Neural cell (in vitro differentiated cells): ENCODE results near the gene C1orf232.

Experiments
- EP300 ChIP-seq: fragments of 450-650 bp; conservative IDR thresholded peaks from 2 replicates; pipeline ENCODE4 v1.6.1; 2014; ENCODE audit warnings: antibody characterized with exemption, mild to moderate bottlenecking, moderate library complexity; ENCODE audit not compliant: poor library complexity, severe bottlenecking
- MXI1 ChIP-seq: fragments of 450-650 bp; conservative IDR thresholded peaks from 2 replicates; pipeline ENCODE4 v1.6.1; 2014; ENCODE audit warnings: antibody characterized with exemption, mild to moderate bottlenecking; ENCODE audit not compliant: poor library complexity, severe bottlenecking
- POLR2AphosphoS5 ChIP-seq: IDR thresholded peaks from 2 replicates; pipeline ENCODE4 v1.6.1; 2012
- RAD21 ChIP-seq: fragments of 450-650 bp; conservative IDR thresholded peaks from 2 replicates; pipeline ENCODE4 v1.6.1; 2014; ENCODE audit warnings: antibody characterized with exemption, mild to moderate bottlenecking, moderate library complexity
- SMC3 ChIP-seq: fragments of 450-650 bp; conservative IDR thresholded peaks from 2 replicates; pipeline ENCODE4 v1.6.1; 2014; ENCODE audit warnings: antibody characterized with exemption, mild to moderate bottlenecking, moderate library complexity; ENCODE audit not compliant: poor library complexity
- TF ChIP-seq, protein P1 (sequence below): fragments of 450-650 bp; IDR thresholded peaks from 2 replicates; pipeline ENCODE4 v1.5.1; 2014; ENCODE audit warnings: antibody characterized with exemption, mild to moderate bottlenecking, moderate library complexity; ENCODE audit not compliant: poor library complexity, severe bottlenecking

DNA sequence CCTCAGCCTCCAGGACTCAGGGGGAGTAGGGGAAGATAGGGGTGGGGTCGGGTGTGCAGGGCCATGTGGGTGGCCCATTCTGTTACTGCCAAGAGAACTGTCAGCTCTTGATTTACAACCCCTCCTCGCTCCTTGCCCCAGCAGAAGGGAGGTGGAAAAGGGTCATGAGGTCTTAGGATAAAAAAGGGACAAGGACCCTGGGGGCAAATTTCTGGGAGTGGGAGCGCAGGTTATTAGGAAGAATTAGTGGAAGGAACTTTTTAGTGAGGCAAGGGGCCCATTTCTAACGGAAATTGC lies 9.1 kb downstream of the C1orf232 start:
- TF ChIP-seq, protein P1, sequence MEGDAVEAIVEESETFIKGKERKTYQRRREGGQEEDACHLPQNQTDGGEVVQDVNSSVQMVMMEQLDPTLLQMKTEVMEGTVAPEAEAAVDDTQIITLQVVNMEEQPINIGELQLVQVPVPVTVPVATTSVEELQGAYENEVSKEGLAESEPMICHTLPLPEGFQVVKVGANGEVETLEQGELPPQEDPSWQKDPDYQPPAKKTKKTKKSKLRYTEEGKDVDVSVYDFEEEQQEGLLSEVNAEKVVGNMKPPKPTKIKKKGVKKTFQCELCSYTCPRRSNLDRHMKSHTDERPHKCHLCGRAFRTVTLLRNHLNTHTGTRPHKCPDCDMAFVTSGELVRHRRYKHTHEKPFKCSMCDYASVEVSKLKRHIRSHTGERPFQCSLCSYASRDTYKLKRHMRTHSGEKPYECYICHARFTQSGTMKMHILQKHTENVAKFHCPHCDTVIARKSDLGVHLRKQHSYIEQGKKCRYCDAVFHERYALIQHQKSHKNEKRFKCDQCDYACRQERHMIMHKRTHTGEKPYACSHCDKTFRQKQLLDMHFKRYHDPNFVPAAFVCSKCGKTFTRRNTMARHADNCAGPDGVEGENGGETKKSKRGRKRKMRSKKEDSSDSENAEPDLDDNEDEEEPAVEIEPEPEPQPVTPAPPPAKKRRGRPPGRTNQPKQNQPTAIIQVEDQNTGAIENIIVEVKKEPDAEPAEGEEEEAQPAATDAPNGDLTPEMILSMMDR, result no peak
- no peak for TF ChIP-seq POLR2AphosphoS5
- no peak for TF ChIP-seq MXI1
- TF ChIP-seq RAD21, result no peak
- no peak for TF ChIP-seq SMC3
- no peak for TF ChIP-seq EP300
